NCI-H2171 (cell line): ENCODE measurements around the gene MGST2.

ENCODE experiments used
- DNase-seq: peaks from one replicate; lab custom pipeline; 2025; lab: John Stamatoyannopoulos, UW

MGST2 gene

GRCh38 chr4:139704915-139705485 is 39.4 kb downstream of the MGST2 start:
- no peak for DNase-seq

GRCh38 chr4:139709660-139710059 is 44.0 kb downstream of the MGST2 start:
- no peak for DNase-seq

GRCh38 chr4:139710073-139710472 is 44.5 kb downstream of the MGST2 start:
- no peak for DNase-seq

- no peak for DNase-seq
These were observed 45.8 kb downstream of the MGST2 start for GRCh38 chr4:139711461-139711860.

GRCh38 chr4:139712882-139713281 is 47.3 kb downstream of the MGST2 start:
- DNase-seq = no peak

DNA sequence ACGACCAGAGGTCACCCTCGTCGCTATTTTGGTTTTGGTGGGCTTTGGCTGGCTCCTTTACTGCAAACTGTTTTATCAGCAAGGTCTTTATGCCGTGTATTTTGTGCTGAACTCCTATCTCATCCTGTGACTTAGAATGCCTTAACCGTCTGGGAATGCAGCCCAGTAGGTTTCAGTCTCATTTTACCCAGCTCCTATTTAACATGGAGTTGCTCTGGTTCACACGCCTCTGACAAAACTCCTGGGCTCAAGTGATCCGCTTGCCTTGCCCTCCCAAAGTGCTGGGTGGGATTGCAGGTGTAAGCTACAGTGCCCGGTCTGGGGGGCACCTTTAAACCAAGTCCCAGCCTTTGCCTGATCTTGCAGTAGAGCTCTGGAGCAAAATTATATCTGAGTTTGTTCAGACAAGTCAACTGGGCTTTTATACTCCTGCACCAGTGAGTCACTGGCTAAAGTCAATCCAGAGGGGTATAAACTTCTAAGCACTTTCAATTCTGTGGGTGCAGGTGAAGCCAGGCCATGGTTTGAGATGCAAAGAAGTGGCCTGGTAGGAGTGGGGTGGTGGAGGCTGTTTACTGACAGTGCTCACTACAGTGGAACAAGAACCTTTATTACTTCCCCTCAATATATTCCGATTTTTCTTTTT is 50.2 kb downstream of the MGST2 start:
- DNase-seq = no peak

DNA sequence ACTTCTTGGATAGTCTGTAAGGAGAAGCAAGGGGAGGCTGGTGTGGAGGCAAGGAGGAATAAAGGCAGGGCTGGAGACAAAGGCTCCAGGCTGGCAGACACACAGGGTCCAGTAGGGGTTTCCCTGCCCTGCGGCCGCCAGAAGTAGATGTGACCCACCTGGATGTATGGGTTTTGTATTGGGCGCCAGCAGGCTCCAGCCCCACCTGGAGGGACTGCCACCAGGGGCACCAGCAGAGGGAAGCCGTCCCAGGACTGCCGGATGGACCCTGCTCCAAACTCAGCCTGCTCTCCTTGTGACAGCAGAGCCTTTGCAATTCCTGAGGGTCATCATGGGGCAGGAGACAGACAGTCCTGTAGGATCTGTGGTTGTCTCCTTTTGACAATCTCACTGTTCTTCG is 52.7 kb downstream of the MGST2 start:
- DNase-seq = no peak

DNA sequence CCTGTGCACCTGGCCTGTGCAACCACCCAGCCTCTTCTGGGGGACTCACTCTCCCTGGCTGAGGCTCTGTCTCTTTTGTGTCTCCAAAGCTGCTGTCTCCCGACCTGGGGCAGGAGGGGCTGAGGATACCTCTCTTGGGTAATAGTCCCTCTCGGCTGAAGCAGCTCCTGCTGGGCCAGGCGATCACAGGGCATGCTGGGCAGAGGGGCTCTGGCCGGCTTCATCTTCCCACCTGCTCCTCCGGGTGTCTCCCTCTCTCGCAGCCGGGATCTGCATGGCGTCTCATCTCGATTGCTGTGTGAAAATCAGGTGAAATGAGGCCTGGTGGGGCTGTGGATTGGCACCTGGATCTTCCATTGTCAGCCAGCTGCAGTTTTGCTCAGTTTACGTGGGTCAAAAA is 53.2 kb downstream of the MGST2 start:
- DNase-seq = no peak

- no peak for DNase-seq
These were observed 53.9 kb downstream of the MGST2 start for GRCh38 chr4:139719381-139720101.

- no peak for DNase-seq
These were observed 55.2 kb downstream of the MGST2 start for GRCh38 chr4:139720806-139721205.

DNA sequence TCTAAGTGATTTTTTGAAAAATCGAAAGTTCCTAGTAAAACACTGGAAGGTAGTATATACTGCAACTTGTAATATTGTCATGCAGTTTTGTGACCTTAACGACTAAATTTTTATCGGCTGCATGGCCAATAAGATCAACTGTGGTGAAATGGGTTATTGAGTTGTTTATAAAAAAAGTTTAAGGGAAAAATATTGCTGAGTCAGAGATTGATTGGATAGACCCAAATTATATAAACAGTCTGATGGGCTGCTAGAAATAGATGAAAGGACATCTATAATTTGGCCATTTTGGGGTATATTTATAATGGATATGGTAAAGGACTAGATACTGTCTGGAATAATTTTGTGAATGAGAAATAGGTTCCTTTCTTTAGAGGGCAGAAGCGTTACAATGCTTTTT is 56.2 kb downstream of the MGST2 start:
- no peak for DNase-seq

DNA sequence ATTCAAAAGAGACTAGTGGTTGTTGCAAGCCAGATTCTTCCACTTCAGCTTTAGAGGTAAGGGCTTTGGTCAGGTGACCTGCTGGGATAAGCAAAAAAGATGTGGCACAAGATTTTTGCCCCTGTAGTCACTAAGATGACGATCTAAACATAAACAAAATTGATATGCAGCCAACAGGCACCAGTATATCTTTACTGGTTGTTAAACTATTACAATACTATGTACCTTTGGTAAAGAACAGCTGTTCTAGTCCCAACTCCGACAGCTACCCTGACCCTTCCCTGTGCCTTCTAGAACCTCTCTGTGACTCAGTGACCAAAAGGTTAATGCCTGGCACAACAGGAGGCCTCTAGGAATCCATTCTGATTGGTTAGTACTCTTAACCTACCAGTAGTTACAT is 59.6 kb downstream of the MGST2 start:
- no peak for DNase-seq

DNA sequence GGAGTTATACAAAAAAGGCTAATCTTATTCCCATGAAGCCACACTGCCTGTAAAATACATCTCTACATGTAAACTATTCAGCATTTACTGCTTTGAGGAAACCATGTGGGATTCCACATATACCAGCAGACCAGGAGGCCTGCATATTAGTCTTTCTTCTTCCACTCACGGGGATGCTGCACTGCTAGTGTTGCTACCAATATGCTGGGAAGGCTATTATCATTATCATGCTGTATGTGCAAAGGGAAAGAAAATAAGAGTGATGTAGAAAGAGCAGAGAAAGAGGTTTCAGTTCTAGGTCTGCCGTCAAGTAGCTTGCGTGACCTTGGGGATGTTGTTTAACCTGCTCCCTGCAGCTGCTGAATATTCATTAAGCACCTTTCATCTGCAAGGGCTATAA is 61.0 kb downstream of the MGST2 start:
- DNase-seq = no peak

- DNase-seq = no peak
These were observed 62.5 kb downstream of the MGST2 start for GRCh38 chr4:139728146-139728545.

- peak; percentile 39 for DNase-seq
These were observed 63.2 kb downstream of the MGST2 start for GRCh38 chr4:139728840-139729239.

DNA sequence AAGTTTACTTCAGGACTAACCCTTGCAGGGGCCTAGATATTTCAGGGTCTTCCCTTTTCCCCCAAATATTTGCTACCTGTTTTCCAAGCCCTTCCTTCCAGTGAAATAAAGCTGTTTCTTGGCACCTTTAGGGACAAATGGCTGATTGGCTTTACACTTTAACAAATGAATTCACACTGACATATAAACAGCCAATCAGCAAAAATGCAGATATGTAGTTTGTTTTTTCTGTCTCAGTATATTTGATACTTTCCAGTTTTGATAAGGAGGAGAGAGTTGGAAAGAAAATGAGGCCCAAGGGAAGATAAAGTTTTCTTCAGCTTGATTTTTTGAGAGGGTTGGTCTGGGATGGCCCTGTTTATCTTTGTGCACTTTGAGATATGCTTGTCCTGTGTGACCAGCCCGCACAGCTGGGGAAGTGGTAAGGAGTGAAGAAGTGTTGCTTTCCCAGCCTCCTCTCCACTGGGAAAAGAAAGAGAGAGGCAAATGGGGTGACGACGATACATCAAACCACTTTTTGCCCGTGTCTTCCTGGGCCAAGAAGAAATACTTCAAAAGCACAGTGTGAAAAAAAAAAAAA is 67.5 kb downstream of the MGST2 start:
- no peak for DNase-seq

DNA sequence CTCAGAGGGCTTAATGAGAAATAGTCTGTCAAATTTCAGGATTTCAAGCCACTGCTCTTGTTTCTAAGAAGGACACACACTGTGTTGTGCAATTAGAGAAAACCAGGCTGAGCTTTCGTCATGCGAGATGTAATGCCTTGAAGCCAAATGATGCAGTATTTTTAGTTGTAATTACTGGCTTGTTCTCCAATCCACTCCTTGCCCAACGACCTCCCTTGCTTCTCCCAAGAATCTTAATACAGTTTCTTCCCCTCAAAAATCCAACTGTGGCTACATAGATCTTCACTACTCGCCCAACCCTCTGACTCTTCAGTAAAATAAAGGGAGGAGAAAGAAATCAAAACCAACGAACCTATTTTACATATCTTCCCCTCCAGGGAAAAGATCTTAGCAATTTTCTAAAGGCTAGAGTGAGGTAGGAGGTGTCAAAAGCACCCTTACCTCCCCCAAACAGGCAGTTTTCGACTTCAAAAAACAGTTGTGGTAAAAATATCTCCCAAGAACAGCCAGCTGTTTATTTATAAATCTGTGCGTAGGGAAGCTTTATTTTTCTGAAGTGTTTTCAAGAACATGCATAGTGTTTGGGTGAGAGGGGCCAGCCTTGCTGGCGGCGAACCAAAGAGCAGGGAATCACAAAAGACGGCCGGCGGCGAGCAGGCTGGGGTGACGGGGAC is 68.7 kb downstream of the MGST2 start:
- DNase-seq = no peak

DNA sequence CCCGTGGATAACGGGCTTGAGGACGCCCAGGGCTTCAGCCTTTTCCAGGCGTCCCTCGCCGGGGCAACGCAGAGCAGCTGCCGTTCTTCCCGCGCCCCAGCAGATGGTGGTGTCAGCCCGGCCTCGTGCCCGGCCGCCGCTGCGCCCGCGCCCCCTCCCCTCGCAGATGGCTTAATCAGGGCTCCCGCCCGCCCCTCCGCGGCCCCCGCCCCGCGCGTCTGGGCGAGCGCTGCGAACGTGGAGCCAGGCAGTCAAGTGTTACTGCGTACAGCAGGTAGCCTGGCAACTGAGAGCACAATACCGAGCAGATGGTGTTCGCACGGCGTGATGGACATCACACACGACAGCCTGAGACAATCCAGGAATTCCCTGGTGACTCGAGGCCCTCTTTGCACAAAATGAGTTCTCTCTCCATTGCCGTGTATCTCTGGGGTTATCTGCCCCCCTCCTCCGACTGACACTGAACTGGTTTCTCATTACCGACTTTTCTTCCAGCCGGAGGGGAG is 69.3 kb downstream of the MGST2 start:
- DNase-seq = peak; percentile 98

DNA sequence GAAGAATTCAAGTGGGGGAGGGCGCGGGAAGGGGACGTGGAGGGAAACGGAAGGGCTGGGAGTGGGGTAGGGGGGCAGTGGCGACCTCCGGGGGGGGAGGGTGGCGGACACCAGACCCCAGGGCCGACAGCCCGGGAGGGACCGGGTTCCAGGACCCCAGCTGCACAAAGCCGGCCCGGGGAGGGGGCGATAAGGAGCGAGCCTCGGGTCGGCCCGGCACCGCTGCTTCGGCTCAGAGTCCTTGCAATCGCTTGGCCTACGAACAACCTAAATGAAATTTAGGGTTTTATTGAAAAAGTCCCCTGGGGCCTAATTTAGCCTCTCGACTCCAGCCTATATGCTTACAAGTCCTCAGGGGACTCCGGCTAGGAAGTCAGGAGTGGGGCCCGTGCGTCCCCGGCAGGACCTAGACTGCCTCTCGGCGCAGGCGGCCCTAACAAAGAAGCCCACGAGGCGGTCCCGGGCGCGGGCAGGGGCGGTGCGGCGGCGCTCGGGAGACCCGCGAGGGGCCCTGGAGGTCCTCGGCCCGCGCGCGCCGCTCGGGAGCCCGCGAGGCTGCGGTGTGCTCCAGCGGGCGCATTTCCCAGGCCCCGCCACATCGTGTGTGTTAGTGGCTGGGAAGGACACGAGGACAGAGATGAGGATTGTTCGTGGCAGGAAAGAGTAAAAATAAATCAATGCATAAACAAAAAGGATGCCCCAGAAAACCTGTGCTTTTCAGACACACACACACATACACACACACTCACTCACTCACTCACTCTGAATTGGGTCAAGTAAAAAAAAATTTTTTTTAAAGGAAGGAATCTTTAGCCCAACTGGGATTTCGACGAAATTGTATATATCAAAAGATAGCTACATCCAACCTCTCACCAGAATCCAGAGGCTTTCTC is 70.0 kb downstream of the MGST2 start:
- DNase-seq = no peak

DNA sequence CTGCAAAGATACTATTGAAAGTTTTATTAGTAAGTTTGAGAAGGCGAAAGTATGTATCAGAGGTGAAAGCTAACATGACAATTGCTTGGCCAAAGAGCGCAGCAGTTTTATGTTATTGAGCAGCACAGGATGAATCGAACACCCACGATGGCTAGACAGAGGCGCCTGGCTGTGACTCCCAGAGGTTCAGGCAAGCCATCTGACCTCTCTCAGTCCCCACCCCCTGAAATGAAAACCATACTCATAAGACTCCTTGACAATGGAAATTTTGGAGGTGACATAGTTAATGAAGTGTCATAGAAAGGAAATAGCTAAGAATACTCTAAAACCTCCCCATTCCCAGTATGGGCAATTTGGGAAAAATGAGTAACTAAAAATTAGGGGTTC is 70.6 kb downstream of the MGST2 start:
- DNase-seq = no peak

- DNase-seq = no peak
These were observed 71.0 kb downstream of the MGST2 start for GRCh38 chr4:139736661-139737060.
